Smooth muscle cell (in vitro differentiated cells): ENCODE measurements around the gene SBNO2. TPM values are rescaled to one million over a fixed set of nuclear protein-coding genes. Genes with fewer than 3 reads are reported as not detected.

ENCODE experiments used
- DNase-seq: peaks from one replicate; lab custom pipeline; 2025; ENCODE audit not compliant: unreplicated experiment; lab: John Stamatoyannopoulos, UW
- H2AFZ ChIP-seq: fragments of 200-600 bp; sonication (generic); 2 replicates; pipeline ENCODE4 v1.6.0; 2016; ENCODE audit warnings: antibody characterized with exemption, low read depth, mild to moderate bottlenecking
- H3F3A ChIP-seq: fragments of 200-600 bp; sonication (generic); 2 replicates; pipeline ENCODE4 v1.6.0; 2017; ENCODE audit warnings: antibody characterized with exemption, low read depth
- H3K27ac ChIP-seq: fragments of 200-600 bp; sonication (generic); 2 replicates; pipeline ENCODE4 v1.5.1; 2016; ENCODE audit warnings: low read depth, mild to moderate bottlenecking
- H3K27me3 ChIP-seq: fragments of 200-600 bp; sonication (generic); 2 replicates; pipeline ENCODE4 v1.6.1; 2016; ENCODE audit warnings: low read depth, mild to moderate bottlenecking
- H3K36me3 ChIP-seq: fragments of 200-600 bp; sonication (generic); 2 replicates; pipeline ENCODE4 v1.5.1; 2016; ENCODE audit warnings: low read depth
- H3K4me1 ChIP-seq: fragments of 200-600 bp; sonication (generic); 2 replicates; pipeline ENCODE4 v1.5.1; 2016; ENCODE audit warnings: low read depth
- H3K4me2 ChIP-seq: fragments of 200-600 bp; sonication (generic); 2 replicates; pipeline ENCODE4 v1.6.0; 2016; ENCODE audit warnings: mild to moderate bottlenecking
- H3K4me3 ChIP-seq: fragments of 200-600 bp; sonication (generic); 2 replicates; pipeline ENCODE4 v1.5.1; 2016; ENCODE audit warnings: mild to moderate bottlenecking
- H3K79me2 ChIP-seq: fragments of 200-600 bp; sonication (generic); 2 replicates; pipeline ENCODE4 v1.6.0; 2016; ENCODE audit warnings: low read depth, mild to moderate bottlenecking
- H3K9ac ChIP-seq: fragments of 200-600 bp; sonication (generic); 2 replicates; pipeline ENCODE4 v1.6.0; 2016; ENCODE audit warnings: low read depth
- H3K9me3 ChIP-seq: fragments of 200-600 bp; sonication (generic); replicated peaks from 2 replicates; pipeline ENCODE4 v1.5.1; 2016; ENCODE audit warnings: low read depth
- H4K20me1 ChIP-seq: fragments of 200-600 bp; sonication (generic); 2 replicates; pipeline ENCODE4 v1.6.0; 2016; ENCODE audit warnings: low read depth
- WGBS: methylation state at CpG from one replicate; pipeline ENCODE4 v1.1.7; 2016; ENCODE audit warnings: low lambda C conversion rate; 5-methylcytosine and 5-hydroxymethylcytosine counted together
- polyA plus RNA-seq: library from polyadenylated mRNA; unstranded; fragments of >200 nt; fragmentation: Nextera tagmentation; extraction: Ambion mirVana; gene quantifications from 2 replicates; pipeline ENCODE4 v1.2.1, GENCODE V29; 2016
- total RNA-seq: library from RNA; depleted of rRNA; stranded (reverse); fragments of >200 nt; gene quantifications from 2 replicates; pipeline ENCODE4 v1.2.3, GENCODE V29; 2014
- TF ChIP-seq, protein P1 (sequence below): fragments of 200-600 bp; sonication (generic); IDR thresholded peaks from 2 replicates; pipeline ENCODE4 v1.5.1; 2017; ENCODE audit warnings: borderline replicate concordance, mild to moderate bottlenecking, antibody characterized with exemption; ENCODE audit not compliant: insufficient read depth, poor library complexity, severe bottlenecking

The SBNO2 gene
- total and polyA plus RNA-seq, 2 experiments from 2014 or later: 16.4 to 17.6 TPM

DNA sequence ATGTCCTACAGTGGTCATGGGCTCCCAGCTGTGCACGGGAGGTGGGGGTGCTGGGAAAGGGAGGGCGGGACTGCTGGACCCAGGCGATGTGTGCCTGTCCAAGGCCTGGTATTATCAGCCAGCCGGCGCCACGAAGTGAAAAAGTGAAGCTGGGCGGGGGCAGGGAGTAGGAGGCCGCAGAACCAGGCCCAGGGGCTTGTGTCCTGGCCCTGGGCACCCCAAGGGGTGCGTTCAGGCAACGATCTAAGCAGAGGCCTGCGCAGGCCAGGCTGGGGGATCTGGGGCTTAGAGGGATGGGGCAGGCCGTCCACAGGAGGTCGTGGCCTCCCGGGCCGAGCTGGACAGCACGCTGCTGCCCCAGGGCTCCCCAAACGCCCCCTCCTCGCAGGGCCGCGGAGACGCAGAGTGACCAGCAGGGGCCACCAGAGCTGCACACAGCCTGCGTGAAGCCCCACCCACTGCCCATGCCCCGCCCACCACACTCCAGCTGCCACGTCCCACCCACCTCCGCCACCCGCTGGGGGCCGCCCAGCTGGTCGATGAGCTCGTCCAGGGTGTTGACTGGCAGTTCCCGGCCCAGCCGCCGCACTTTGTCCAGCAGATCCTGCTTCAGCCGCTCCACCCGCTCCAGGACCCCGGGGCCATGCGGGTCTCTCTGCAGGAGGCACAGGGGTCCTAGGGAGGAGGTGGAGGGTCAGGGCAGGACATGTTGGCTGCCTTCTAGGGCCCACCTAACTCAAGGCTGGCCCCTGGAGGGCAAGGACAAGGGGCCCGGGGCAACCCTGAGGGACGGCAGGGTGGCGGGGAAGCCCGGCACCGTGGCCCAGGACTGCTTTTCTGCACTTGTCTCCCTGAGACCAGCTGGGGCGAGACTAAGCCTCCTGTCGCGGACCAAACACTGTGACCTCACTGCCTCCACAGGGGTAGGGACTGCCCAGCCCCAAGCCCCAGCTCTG is 60.8 kb downstream of the SBNO2 start:
- TF ChIP-seq, protein P1, sequence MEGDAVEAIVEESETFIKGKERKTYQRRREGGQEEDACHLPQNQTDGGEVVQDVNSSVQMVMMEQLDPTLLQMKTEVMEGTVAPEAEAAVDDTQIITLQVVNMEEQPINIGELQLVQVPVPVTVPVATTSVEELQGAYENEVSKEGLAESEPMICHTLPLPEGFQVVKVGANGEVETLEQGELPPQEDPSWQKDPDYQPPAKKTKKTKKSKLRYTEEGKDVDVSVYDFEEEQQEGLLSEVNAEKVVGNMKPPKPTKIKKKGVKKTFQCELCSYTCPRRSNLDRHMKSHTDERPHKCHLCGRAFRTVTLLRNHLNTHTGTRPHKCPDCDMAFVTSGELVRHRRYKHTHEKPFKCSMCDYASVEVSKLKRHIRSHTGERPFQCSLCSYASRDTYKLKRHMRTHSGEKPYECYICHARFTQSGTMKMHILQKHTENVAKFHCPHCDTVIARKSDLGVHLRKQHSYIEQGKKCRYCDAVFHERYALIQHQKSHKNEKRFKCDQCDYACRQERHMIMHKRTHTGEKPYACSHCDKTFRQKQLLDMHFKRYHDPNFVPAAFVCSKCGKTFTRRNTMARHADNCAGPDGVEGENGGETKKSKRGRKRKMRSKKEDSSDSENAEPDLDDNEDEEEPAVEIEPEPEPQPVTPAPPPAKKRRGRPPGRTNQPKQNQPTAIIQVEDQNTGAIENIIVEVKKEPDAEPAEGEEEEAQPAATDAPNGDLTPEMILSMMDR: peak; percentile 80
- peak overlapping the region; percentile 56 for H3K27ac ChIP-seq
- no peaks in the 10 kb centered on the region for H4K20me1 ChIP-seq
- H3K4me2 ChIP-seq: peak overlapping the region; percentile 44
- H3F3A ChIP-seq: peaks cover 19% of the 10 kb centered on the region
- H3K9me3 ChIP-seq: no peaks in the 10 kb centered on the region
- no peaks in the 10 kb centered on the region for H3K27me3 ChIP-seq
- H2AFZ ChIP-seq: no peak overlapping the region
- 52% methylated on average over 39 of the region's 44 CpGs for WGBS
- H3K36me3 ChIP-seq: no peaks in the 10 kb centered on the region
- no peak overlapping the region for H3K9ac ChIP-seq
- H3K4me1 ChIP-seq: no peaks in the 10 kb centered on the region
- H3K4me3 ChIP-seq: no peak overlapping the region
- peak; percentile 91 for DNase-seq
- no peaks in the 10 kb centered on the region for H3K79me2 ChIP-seq

DNA sequence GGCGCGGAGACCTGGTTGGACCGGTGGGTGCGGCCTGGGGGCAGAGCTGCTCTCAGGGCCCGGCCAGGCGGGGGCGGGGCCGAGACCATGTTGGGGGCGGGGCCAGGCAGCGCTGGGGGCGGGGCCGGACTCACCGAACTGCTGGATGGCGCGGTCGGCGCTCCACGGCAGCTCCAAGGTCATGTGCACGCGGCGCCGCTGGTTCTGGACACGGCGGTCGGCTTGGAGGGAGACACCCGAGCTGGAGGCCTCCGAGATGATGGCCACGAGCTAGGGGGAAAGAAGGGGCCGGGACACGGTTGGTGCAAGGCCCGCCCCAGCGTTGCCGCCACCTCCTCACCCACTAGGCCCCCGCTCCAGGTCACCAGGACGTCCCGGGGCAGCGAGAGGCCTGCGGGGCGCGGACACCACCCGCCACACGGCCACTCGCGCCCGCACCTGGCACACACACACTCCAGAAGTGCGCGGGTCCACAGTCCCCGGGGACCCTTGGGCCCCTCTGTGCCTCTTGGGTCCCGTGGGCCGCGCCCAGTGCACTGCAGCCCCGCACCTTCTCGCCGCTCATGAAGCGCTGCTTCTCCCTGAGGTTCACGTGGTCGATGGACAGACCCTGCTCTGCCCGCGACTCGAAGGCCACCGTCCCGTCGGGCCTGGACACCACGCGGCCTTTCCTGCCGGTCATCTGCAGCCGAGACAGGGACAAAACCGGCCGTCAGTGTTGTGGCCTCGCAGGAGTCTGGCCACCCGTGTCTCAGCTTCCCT is 61.6 kb downstream of the SBNO2 start:
- no peaks in the 10 kb centered on the region for H3K36me3 ChIP-seq
- peaks cover 5% of the 10 kb centered on the region for H4K20me1 ChIP-seq
- DNase-seq: no peak
- H3K27me3 ChIP-seq: no peaks in the 10 kb centered on the region
- H3K79me2 ChIP-seq: no peaks in the 10 kb centered on the region
- no peaks in the 10 kb centered on the region for H3K9me3 ChIP-seq
- no peak overlapping the region for H3K4me2 ChIP-seq
- H3F3A ChIP-seq: peaks cover 23% of the 10 kb centered on the region
- TF ChIP-seq, protein P1: no peak
- WGBS: 86% methylated on average over 62 of the region's 71 CpGs
- no peak overlapping the region for H3K4me3 ChIP-seq
- H3K27ac ChIP-seq: no peak overlapping the region
- H3K9ac ChIP-seq: no peak overlapping the region
- H3K4me1 ChIP-seq: no peaks in the 10 kb centered on the region
- H2AFZ ChIP-seq: no peak overlapping the region

DNA sequence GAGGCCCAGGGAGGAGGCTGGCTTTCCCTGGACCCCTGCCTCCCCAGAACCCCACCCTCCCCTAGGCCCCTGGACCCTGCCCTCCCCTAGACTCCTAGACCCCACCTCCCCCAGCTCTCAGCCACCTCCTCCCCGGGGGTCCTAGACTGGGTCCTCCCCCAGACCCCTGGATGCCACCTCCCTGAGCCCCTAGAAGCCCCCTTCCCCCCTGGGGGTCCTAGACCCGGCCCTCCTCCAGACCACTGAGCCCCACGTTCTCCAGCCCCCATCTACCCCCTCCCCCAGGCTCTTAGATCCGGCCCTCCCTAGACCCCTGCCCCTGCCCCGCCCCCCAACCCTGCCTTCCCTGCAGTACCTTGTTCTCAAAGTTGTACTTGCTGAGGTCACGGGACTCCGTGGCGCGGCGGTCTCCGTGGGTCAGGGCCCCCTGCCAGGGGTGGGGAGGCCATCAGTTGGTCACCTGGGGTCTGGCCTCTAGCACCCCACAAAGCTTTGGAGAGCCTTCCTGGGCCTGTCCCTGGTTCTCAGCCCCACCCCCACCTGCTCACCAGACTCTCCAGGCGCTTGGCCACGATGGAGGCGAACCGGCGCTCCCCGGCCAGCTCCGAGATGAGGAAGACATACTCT is 62.3 kb downstream of the SBNO2 start:
- Histone ChIP-seq H3K9ac (no peak overlapping the region), H4K20me1 (peaks cover 12% of the 10 kb centered on the region), H3K79me2 (no peaks in the 10 kb centered on the region), H2AFZ (no peak overlapping the region), H3F3A (peaks cover 27% of the 10 kb centered on the region), H3K27me3 (no peaks in the 10 kb centered on the region), H3K9me3 (no peaks in the 10 kb centered on the region), H3K4me2 (no peak overlapping the region), H3K4me3 (no peak overlapping the region), H3K27ac (no peak overlapping the region), H3K36me3 (no peaks in the 10 kb centered on the region), H3K4me1 (no peaks in the 10 kb centered on the region)
- 90% methylated on average over 11 of the region's 18 CpGs for WGBS
- TF ChIP-seq, protein P1: no peak
- no peak for DNase-seq
